Medulla oblongata (tissue), 1 donor: ENCODE measurements around the gene TOMM7.
"Not testable (repeated sequence)": the region's sequence is repeated elsewhere in the genome, so short reads cannot be mapped to it uniquely, and the experiment has no call there.

Experiments used
- DNase-seq: peaks from one replicate; pipeline ENCODE4 v3.0.0-alpha.2; 2015; ENCODE audit errors: extremely low spot score

The TOMM7 gene

DNA sequence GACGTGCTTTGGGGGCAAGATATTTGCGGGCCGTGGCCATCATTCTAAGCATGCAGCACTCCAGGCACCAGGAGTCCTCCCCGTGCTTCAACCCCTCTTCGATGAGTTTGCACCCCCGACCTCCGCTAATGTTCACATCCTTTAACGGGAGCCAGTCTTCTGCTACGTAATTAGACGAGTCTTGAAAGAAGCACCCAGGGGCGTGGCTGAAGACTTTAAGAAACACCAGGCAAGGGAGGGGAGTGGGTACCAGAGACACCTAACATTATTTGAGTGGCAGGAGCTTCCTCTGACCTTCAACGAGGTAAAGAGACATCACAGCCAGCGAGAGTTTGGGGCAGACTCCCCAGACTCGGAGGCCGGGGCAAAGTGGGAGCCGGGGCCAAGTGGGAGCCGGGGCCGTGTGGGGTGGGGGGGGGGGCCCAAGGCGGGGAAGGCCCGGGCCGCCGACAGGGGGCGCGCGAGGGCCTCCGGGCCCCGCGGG, 31.1 kb upstream of the TOMM7 start:
- DNase-seq, result no peak

DNA sequence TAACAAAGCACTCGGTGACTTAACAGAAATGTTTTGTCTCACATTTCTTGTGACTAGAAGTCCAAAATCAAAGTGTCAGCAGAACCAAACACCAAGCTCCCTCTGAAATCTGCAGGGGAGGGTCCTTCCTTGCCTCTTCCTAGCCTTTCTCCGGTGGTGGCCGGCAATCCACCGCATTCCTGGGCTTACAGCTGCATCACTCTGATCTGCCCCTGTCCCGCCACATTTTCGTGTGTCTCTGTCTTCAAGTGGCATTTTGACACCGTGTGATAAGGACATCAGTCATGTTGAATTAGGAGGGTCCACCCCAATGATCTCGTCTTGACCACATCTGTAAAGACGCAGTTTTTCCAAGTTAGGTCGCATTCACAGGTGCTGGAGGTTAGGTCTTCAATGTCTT, 30.5 kb upstream of the TOMM7 start:
- DNase-seq, result no peak

DNA sequence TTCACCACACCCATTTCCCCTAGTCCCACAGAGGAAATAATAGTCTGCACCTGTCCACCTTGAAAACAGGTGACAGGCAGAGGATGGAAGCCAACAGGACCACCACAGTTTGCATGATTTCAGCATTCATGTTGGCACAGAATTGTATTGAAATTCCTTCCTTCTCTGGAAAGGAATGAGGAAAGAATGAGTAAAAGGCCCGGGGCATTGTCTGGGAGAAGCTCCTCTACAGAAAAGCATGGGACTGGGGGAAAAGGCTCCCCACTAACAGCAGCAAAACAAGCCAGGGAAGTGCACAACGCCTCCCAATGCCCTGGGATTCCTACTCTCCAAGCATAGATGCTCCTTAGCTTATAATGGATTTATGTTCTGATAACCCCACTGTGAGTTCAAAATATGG, 28.5 kb upstream of the TOMM7 start:
- no peak for DNase-seq

DNA sequence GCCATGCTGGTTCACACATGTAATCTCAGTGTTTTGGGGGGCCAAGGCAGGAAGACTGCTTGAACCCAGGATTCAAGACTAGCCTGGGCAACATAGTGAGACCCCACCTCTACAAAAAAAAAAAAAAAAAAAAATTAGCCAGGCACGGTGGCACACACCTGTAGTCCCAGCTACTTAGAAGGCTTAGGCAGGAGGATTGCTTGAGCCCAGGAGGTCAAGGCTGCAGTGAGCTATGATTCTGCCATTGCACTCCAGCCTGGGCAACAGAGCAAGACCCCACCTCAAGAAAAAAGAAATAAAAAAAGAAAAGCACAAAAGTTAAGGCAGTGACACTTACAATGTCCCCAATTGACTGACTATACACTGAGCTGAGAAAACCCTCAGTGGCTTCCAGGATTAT, 27.7 kb upstream of the TOMM7 start:
- not testable (repeated sequence) for DNase-seq

DNA sequence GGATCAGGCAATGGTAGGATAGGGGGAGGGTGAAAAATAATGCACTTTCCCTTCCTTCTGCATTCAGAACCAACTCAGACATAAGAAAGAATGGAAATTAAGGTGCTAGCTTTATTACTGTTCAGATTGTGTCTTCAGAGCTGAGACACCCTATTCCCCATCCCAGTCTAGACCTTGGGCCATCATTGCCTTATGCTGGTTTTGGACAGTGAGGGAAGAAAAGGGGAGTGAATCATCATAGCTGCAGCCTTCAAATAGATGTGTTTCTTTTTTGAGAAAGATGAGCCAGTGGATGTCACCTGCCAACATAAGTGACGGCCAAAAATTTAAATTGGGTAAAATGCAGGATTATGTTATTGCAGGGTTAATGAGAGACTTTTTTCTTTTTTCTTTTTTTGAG, 27.0 kb upstream of the TOMM7 start:
- DNase-seq, result no peak

DNA sequence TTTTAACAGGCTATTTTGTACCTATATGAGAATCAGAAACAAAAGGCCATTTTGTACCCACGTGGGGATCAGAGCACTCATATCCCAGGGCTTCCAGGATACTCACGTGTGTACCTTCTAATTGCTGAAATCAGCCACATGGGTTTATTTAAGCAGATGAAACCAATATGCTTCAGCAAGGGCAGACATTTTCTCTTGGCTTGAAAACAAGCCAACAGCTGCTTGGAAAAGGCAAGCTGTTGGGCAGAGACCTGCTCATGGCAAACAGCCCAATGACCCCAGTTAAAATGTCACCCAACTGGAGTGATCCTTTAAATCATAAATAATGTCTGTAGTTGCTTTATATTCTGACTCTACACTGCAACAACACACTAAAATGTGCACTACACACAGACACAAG, 26.5 kb upstream of the TOMM7 start:
- no peak for DNase-seq

DNA sequence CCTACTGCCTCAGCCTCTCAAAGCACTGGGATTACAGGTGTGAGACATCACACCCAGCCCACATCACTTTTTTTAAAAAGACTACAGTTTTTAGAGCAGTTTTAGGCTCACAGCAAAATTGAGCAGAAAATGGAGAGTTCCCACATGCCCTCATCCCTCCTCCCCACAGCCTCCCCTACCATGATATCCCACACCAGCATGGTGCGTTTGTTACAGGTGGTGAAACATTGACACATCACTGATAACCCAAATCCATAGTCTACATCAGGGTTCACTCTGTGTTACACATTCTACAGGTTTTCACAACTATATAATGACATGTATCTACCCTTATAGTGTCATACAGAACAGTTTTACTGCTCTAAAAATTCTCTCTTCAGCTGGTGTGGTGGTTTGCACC, 24.3 kb upstream of the TOMM7 start:
- DNase-seq, result no peak

DNA sequence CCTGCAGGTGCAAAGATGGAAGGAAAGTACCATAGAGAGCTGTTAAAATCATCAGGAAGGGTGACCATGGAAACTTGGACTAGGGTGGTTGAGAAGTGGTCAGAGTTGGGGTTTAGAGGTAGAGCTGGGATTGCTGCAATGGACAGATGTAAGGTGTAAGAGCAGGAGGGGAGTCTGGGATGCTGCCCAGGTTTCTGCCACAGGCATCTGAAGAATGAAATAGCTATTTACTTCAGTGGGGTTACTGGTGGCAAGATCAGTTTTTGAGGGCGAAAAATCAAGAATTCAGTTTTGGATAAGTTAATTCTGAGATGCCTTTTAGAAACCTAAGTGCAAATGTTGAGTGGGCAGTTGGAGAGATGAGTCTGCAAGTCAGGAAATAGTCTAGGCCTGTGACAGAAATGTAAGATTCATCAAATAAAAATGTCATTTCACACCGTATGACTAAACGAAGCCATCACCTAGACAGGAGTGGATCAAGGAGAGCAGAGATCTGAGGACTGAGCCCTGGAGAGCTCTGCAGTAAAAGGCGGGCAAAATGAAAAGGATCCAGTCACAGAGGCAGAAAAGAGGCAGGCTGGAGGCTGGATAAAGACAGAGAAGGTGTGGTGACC, 22.7 kb upstream of the TOMM7 start:
- DNase-seq, result no peak

DNA sequence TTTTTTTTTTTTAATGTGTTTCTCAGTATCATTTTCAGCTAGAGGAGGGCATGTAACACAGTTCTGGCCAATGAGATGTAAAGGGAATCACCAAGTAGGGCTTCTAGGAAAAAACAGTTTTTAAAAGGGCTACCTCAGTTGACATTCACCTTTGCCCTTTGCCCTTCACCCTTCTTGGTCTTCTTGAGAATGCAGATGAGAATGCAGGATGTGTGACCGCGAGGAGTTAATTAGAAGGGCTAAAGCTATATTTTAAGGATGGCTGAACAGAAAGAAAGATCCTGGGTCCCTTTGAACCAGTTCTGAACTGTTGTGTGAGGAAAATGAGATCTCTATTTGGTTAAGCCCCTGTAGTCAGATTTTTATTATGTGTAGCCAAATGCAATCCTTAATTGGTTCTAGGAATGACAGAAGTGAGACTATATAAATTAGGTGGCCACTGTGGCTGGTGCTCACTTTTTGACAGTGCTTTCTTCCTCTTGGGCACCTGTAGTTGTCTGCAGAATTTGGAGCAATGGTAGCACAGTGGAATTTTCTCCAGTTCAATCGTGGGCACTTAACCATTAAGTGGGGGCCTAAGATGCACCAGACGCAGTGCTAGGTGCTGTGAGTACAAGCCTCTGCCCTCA, 21.1 kb upstream of the TOMM7 start:
- DNase-seq, result no peak

DNA sequence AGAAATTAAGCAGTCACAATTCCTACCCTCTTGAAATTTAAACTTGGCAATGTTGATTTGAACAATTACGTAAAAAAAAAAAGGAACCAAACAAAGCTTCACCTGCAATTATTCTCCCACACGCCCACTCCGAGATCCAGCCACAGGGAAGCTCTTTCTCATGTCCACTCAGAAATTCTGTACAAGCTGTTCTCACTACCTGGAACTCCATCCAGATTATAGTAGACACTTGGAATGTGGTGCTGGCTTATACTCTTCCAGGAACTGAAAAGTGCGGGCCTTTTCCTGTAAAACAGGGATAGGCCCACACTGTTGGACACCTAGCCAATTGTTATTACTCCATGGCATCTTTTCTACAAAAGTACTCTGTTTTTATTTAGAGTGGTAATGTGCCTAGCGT, 20.3 kb upstream of the TOMM7 start:
- DNase-seq, result no peak

DNA sequence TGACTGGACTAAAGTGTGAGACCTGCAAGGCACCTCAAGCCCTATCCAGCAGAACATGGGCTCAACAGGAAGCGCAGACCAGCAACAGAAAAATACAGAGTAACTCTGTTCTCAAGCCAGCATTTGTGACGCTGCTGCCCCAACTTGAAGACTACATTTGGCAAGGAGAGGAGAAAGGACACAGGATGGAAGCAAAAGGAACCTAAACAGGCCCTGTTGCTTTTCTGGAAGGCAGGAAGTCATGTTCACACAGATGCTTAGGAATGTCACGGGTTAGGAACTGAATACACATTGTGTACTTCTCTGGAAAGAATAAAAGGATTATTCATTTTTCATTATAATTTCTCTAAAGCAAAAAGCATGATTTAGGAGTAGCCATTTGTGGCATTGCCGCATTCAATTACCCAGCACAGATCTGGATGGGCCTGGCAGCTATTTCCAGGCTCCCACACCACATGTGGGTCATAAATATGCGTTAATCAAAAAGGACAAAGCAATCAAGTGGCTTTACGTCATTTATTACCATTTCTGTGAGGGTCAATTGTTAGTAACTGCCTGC, 19.8 kb upstream of the TOMM7 start:
- DNase-seq, result peak; percentile 68

DNA sequence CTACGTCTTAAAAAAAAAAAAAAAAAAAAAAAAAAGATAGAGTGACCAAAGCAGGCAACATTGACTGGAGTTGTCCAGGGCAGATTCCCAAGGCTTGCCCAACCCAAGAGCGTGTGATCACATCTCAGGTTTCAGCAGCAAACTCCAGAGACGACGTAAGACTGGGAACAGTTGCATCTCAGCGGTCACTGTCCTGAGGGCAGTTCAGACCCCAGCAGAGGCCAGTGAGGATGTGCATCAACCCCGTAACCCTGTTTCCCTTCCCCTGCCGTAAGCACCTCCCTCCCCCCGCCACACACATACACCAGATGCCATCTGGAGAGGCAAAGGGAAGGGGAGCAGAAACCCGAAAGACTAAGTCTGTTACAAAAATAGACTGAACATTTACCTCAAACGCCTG, 19.3 kb upstream of the TOMM7 start:
- no peak for DNase-seq

DNA sequence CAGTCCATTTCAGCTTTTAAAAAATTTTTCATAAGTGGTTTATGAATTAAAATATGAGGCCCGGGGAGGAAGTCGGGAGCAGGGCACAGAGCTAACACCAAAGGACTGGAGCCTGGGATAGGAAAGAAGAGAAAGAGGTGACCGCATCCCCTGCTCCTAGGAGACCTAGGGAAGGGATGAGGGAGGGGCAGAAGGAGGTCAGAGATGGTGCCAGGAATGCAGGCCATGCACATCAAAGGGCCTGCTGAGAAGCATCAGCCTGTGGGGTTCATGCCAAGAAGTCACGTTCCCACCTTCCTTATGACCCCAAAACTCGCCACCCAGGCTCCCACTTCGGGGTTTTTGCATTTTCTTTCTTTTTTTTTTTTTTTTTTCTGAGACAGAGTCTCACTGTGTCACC, 14.7 kb upstream of the TOMM7 start:
- no peak for DNase-seq

DNA sequence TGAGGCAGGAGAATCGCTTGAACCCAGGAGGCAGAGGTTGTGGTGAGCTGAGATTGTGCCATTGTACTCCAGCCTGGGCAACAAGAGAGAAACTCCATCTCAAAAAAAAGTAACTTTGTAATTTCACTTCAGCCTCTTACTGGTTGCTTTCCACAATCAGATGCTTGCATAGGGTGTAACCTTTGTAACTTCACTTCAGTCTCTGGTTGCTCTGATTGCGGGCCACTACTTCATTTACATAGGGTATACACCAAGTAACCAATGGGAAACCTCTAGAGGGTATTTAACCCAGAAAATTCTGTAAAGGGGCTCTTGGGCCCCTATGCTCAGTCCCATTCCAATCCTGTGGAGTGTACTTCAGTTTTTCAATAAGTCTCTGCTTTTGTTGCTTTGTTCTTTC, 13.9 kb upstream of the TOMM7 start:
- DNase-seq, result not testable (repeated sequence)

DNA sequence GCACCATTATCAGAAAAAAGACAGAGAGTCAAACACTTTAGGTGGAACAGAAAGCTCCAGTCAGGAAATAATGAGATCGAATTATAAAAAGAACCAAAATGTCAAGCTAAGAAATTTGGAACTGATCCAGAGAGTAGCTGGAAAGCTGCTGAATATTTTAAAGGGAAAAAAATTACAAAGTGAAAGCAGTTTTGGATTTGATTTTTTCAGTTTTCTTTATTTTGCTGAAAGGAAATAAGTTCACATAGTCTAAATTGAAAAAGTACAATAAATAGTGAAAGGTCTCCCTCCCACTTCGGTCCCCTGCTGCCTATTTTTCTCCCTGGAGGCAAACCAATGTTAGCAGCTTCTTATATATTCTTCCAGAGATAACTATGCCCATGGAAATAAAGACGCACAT, 11.3 kb upstream of the TOMM7 start:
- no peak for DNase-seq

DNA sequence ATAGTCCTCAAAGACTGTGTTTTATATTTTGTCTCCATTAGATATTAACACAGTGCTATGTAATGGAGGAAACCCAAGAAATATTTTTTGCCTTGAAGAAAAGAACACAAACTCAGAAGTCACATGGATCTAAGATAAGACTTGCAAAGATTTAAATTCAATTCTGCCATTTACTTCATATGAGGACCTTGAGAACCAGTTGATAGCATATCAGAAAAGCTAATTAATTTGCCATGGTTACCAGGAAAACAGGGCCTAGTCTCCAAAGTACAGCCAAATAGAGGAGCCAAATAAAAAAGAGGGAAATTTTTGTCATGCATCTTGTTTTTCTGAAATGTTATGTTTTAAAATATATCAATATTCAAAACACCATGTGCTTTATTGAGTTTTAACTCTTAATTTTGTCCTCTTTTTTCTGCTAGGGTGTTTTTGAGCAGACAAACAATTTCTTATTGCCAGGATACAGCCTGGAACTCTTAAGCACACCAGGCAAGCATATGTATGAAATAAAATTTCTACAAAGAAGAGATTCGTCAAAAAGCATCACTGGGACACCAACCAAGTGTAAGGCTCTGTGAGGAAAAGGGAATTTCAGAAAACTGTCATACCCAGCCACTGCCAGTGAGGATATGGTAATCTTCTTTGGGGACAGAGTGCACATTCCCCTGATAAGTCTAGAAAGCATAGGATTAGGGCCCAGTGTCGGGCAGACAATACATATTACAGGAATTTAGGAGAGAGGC, 10.6 kb upstream of the TOMM7 start:
- no peak for DNase-seq

DNA sequence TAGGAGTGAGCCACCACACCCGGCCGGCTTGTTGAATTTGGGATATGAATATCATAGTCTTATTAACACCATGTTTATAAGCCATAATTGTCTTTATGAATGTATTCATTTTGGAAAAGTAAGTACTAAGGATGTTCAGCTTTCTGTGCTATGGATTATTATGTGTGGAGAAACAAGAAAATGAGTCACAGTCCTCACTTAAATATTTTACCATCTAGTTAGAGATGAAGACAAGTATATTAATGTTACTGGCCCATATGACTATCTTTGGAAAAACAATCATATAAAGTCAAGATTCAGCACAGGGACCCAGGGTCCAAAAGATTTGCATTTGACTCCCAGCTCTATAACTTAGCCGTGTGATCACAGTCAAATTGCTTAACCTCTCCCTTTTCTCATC, 9.8 kb upstream of the TOMM7 start:
- DNase-seq, result no peak

DNA sequence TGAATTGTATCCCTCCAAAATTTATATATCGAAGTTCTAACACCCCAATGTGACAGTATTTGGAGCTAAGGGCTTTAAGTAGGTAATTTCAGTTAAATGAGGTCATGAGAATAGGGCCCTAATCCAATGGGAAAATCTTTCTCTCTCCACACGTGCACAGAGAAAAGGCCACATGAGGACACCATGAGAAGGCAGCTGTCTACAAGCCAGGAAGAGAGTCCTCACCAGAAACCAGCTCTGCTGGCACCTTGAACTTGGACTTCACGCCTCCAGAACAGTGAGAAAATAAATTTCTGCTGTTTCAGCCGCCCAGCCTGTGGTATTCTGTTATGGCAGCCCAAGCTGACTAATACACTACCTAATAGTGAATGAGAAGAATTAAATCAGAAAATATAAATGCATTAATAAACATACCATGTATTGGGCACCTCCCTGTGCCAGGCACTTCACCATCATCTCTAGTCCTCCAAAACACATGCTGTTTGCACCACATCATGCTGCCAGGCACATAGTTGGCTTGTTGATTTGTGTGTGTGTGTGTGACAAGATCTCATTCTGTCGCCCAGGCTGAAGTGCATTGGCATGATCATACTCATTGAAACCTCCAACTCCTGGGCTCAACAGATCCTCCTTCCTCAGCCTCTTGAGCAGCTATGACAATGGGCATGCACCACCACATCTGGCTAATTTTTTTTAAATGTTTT, 9.1 kb upstream of the TOMM7 start:
- DNase-seq, result no peak

DNA sequence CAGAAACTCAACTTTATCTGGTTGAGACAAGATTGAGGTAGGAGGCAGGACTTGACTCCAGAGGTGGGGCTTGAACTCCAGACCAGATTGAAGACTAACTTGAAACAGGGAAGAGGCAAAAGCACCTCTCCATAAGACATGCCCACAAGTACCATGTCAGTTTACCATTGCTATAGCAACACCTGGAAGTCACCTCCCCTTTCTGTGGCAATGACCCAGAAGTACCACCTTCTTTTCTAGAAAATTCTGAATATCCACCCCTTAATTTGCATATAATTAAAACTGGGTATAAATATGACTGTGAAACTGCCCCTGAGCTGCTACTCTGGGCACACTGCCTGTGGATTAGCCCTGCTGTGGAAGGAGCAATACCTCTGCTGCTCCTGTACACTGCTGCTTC, 4.9 kb upstream of the TOMM7 start:
- no peak for DNase-seq

DNA sequence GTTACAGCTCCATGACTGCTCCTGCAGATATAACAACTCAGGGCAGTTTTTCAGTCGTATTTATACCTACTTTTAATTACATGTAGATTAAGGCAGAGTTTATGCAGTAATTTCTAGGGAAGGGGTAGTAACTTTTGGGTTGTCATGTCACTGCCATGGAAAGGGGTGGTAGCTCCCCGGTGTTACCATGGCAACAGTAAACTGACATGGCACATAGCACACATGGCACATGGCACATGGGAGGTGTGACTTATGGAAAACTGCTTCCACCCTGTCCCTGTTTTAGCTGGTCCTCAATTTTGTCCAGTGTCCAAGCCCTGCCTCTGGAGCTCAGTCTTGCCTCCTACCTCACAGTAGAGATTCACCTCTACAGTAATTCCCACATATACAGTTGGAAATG, 3.9 kb upstream of the TOMM7 start:
- no peak for DNase-seq

DNA sequence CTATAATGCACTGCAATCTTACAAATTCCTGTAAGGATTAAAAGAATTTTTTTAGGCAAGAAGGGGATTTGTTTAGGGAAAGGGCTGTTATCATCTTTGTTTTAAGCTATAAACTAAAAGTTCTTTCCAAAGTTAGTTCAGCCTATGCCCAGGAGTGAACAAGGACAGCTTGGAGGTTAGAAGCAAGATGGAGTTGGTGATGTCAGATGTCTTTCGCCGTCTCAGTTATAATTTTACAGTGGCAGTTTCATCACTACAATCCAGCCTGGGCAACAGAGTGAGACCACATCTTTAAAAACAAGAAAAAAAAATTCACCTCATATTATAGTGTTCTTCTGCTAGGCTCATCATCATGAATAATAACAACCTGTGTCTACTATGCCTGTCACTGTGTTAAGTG, 2.1 kb upstream of the TOMM7 start:
- no peak for DNase-seq

DNA sequence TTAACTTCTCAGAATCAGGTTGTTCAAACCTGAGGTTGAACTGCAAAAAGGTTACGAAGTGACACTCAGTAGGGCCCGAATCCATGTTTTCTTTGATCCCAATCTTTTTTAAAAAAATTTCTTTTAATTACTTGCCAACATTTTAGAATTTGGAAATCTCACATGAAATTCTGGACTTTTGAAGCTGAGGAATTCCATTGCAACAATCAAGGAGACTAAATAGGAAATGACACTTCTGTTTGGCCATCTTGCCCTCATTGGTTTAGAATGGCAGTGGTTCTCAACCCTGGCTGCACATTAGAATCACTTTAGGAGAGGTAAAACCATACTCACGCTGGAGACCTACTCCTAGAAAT, 471 bp upstream of the TOMM7 start:
- DNase-seq, result peak; percentile 11
